ENCODE results near the gene UPF1. TPM values are rescaled to one million over a fixed set of nuclear protein-coding genes. Genes with fewer than 3 reads are reported as not detected.

Gene UPF1
- total RNA-seq, 1 donor from 2014 or later = 69.8 TPM

DNA sequence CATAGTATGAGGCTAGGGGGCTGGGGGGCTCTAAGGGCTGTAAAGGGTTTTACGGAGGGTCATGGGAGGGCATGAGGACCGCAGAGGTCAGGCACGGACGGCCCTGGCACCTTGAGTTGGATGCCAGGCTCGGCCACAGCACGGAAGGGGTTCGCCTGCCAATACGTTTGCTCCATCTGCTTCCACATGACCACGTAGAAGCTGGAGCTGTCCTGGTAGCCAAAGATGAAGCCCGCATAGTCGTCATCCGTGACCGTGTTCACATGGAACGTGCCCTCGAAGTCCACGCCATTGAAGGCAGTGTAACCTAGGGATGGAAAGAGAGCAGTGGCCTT, 47.0 kb upstream of the UPF1 start:
- Histone ChIP-seq H3K36me3 (no peaks in the 10 kb centered on the region), H3K27ac (no peak overlapping the region), H3F3A (ENCODE audit: low read depth) (peaks cover 19% of the 10 kb centered on the region), H3K79me2 (ENCODE audit: low read depth) (no peaks in the 10 kb centered on the region), H3K4me2 (no peak overlapping the region), H3K4me3 (no peak overlapping the region), H3K27me3 (peaks cover 100% of the 10 kb centered on the region), H4K20me1 (ENCODE audit: low read depth) (peaks cover 68% of the 10 kb centered on the region), H2AFZ (replicated peaks) (no peak overlapping the region), H3K4me1 (peaks cover 9% of the 10 kb centered on the region), H3K9me3 (ENCODE audit: low read depth) (no peaks in the 10 kb centered on the region), H3K9ac (no peak overlapping the region)
- Mint-ChIP-seq H3K36me3 (peaks cover 2% of the 10 kb centered on the region), H3K27me3 (ENCODE audit: insufficient read depth, low read depth) (peaks cover 51% of the 10 kb centered on the region), H3K27ac (no peak overlapping the region), H3K9me3 (peaks cover 8% of the 10 kb centered on the region), H3K4me1 (peaks cover 21% of the 10 kb centered on the region), H3K4me3 (peak overlapping the region; percentile 81)
- TF ChIP-seq, protein P1, sequence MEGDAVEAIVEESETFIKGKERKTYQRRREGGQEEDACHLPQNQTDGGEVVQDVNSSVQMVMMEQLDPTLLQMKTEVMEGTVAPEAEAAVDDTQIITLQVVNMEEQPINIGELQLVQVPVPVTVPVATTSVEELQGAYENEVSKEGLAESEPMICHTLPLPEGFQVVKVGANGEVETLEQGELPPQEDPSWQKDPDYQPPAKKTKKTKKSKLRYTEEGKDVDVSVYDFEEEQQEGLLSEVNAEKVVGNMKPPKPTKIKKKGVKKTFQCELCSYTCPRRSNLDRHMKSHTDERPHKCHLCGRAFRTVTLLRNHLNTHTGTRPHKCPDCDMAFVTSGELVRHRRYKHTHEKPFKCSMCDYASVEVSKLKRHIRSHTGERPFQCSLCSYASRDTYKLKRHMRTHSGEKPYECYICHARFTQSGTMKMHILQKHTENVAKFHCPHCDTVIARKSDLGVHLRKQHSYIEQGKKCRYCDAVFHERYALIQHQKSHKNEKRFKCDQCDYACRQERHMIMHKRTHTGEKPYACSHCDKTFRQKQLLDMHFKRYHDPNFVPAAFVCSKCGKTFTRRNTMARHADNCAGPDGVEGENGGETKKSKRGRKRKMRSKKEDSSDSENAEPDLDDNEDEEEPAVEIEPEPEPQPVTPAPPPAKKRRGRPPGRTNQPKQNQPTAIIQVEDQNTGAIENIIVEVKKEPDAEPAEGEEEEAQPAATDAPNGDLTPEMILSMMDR (IDR thresholded peaks at IDR 0.05) = no peak
- TF ChIP-seq EZH2 (IDR thresholded peaks at IDR 0.05) = no peak
- TF ChIP-seq EZH2phosphoT487 (IDR thresholded peaks at IDR 0.05) = no peak
- DNase-seq (ENCODE audit: low spot score) = no peak

DNA sequence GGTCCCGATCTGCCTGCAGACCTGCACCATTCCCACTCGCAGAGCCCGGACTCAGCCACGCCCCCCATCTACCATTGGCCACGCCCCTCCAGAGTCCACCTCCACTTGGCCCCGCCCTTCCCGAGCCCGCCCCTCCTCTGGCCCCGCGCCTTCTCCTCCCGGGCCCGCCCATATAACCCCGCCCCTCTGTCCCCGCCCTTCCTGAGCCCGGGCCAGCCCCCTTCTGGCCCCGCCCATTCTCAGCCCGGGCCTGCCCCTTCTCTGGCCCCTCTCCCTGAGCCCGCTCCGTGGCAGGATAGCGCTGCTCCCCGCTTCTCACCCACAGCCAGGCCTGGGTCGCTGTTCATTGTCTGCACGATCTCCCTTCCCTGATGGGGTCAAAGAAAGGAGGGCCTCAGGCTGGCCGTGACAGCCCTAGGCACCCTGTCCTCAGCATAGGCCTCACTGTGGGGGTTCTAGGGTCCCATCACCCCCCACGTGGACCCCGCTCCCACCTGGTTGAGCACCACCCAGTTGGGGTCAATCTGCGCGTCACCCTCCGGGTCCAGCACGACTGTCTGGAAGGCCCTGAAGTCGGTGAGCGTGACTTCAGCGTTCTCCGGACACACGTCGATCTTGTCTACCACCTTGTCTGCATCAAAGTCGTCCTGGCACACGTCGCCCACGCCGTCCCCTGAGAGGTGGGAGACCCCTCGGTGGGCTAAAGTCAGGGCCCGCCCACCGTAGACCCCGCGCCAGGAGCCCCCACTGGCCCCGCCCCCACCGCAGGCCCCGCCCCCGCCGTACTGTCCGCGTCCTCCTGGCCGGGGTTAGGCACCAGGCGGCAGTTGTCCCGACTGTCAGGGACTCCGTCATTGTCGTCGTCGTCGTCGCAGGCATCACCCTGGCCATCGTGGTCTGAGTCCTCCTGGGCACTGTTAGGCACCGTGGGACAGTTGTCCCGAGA, 46.3 kb upstream of the UPF1 start:
- H3K27me3 ChIP-seq = peaks cover 100% of the 10 kb centered on the region
- Mint-ChIP-seq H3K4me1 (peaks cover 25% of the 10 kb centered on the region), H3K9me3 (peaks cover 9% of the 10 kb centered on the region), H3K36me3 (peaks cover 5% of the 10 kb centered on the region), H3K4me3 (peak overlapping the region; percentile 81), H3K27ac (no peak overlapping the region), H3K27me3 (ENCODE audit: insufficient read depth, low read depth) (peaks cover 53% of the 10 kb centered on the region)
- H4K20me1 ChIP-seq (ENCODE audit: low read depth) = peaks cover 72% of the 10 kb centered on the region
- TF ChIP-seq EZH2phosphoT487 (IDR thresholded peaks at IDR 0.05) = peak; percentile 60
- peak; percentile 12 for TF ChIP-seq EZH2 (IDR thresholded peaks at IDR 0.05)
- TF ChIP-seq, protein P1 (IDR thresholded peaks at IDR 0.05) = no peak
- no peaks in the 10 kb centered on the region for H3K79me2 ChIP-seq (ENCODE audit: low read depth)
- peak overlapping the region; percentile 62 for H3K4me2 ChIP-seq
- no peaks in the 10 kb centered on the region for H3K9me3 ChIP-seq (ENCODE audit: low read depth)
- H3K4me3 ChIP-seq = peak overlapping the region; percentile 26
- no peak overlapping the region for H3K27ac ChIP-seq
- H3K36me3 ChIP-seq = no peaks in the 10 kb centered on the region
- H2AFZ ChIP-seq (replicated peaks) = no peak overlapping the region
- no peak overlapping the region for H3K9ac ChIP-seq
- H3F3A ChIP-seq (ENCODE audit: low read depth) = peaks cover 22% of the 10 kb centered on the region
- DNase-seq (ENCODE audit: low spot score) = peak; percentile 94
- peaks cover 9% of the 10 kb centered on the region for H3K4me1 ChIP-seq

GRCh38 chr19:18788529-18789421, 43.0 kb upstream of the UPF1 start:
- Histone ChIP-seq H2AFZ (replicated peaks) (no peak overlapping the region), H3K79me2 (ENCODE audit: low read depth) (no peaks in the 10 kb centered on the region), H3K4me3 (no peak overlapping the region), H3K4me2 (peak overlapping the region; percentile 49), H3K4me1 (peaks cover 9% of the 10 kb centered on the region), H3K9me3 (ENCODE audit: low read depth) (no peaks in the 10 kb centered on the region), H3K27me3 (peaks cover 100% of the 10 kb centered on the region), H3F3A (ENCODE audit: low read depth) (peaks cover 22% of the 10 kb centered on the region), H3K9ac (no peak overlapping the region), H3K36me3 (no peaks in the 10 kb centered on the region), H4K20me1 (ENCODE audit: low read depth) (peaks cover 76% of the 10 kb centered on the region), H3K27ac (no peak overlapping the region)
- H3K27ac Mint-ChIP-seq = no peak overlapping the region
- peaks cover 5% of the 10 kb centered on the region for H3K36me3 Mint-ChIP-seq
- peak overlapping the region; percentile 79 for H3K4me3 Mint-ChIP-seq
- H3K9me3 Mint-ChIP-seq = peaks cover 9% of the 10 kb centered on the region
- H3K4me1 Mint-ChIP-seq = peaks cover 25% of the 10 kb centered on the region
- TF ChIP-seq EZH2phosphoT487 (IDR thresholded peaks at IDR 0.05) (peak; percentile 98), EZH2 (IDR thresholded peaks at IDR 0.05) (peak; percentile 99)
- TF ChIP-seq, protein P1 (IDR thresholded peaks at IDR 0.05) = no peak
- peak; percentile 32 for DNase-seq (ENCODE audit: low spot score)
- H3K27me3 Mint-ChIP-seq (ENCODE audit: insufficient read depth, low read depth) = peaks cover 79% of the 10 kb centered on the region
